Measurements from ENCODE around the gene PALM.

GRCh38 chr19:725461-726089, 16.8 kb downstream of the PALM start:
- TF ChIP-seq CTCF (IDR thresholded peaks at IDR 0.05; ENCODE audit: poor library complexity) (no peak), EZH2 (IDR thresholded peaks at IDR 0.05; ENCODE audit: borderline replicate concordance) (no peak), EZH2phosphoT487 (IDR thresholded peaks at IDR 0.05; ENCODE audit: low read depth, severe bottlenecking, unreplicated experiment) (no peak)
